HK-2 (cell line): ENCODE measurements around the gene TOM1L1.

Experiments used
- DNase-seq: peaks from one replicate; pipeline ENCODE4 v3.0.0-alpha.2; 2018; ENCODE audit not compliant: unreplicated experiment

Gene TOM1L1

GRCh38 chr17:54992797-54993639 is 92.4 kb downstream of the TOM1L1 start:
- DNase-seq, result no peak

DNA sequence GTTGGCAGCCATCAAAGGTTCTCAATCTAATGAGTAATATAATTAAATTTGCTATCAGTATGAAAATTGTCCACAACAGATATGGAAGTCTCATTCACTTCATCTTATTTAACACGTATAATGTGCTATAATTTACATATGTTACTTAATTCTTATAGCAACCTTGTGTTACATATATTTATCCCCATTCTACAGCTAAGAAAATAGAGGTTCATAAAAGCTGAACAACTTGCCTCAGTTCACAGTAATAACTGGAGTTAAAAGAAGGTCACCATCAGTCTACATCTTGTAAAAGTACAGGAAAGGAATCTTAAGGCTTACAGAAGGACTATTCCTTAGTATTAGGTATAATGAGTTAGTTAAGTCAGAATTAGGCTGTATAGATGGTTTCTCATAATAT is 95.8 kb downstream of the TOM1L1 start:
- DNase-seq, result no peak

GRCh38 chr17:55002458-55002857 is 101.8 kb downstream of the TOM1L1 start:
- no peak for DNase-seq

GRCh38 chr17:55004484-55004883 is 103.8 kb downstream of the TOM1L1 start:
- DNase-seq, result no peak

- no peak for DNase-seq
Observed at GRCh38 chr17:55005520-55005919, 104.9 kb downstream of the TOM1L1 start.
